Osteoblast (primary cell): ENCODE data around the gene SH3RF3. TPM values are rescaled to one million over a fixed set of nuclear protein-coding genes. Genes with fewer than 3 reads are reported as not detected.

Experiments
- DNase-seq: peaks from one replicate; pipeline ENCODE4 v3.0.0; 2011; ENCODE audit warnings: low spot score, mixed read lengths; ENCODE audit not compliant: insufficient read length; ENCODE audit errors: missing footprints
- H2AFZ ChIP-seq: 2 replicates; pipeline ENCODE4 v1.6.0; 2011; ENCODE audit warnings: mild to moderate bottlenecking, low read length
- H3K27ac ChIP-seq: 2 replicates; pipeline ENCODE4 v1.5.1; 2011; ENCODE audit warnings: mild to moderate bottlenecking, low read depth, low read length, moderate library complexity
- H3K27me3 ChIP-seq: 2 replicates; pipeline ENCODE4 v1.6.0; 2012; ENCODE audit warnings: mild to moderate bottlenecking, control low read depth, inconsistent platforms, low read length, moderate library complexity; ENCODE audit not compliant: insufficient read depth
- H3K36me3 ChIP-seq: 2 replicates; pipeline ENCODE4 v1.5.1; 2011; ENCODE audit warnings: mild to moderate bottlenecking, low read length, control low read depth, moderate library complexity; ENCODE audit not compliant: insufficient read depth
- H3K4me1 ChIP-seq: 2 replicates; pipeline ENCODE4 v1.5.1; 2011; ENCODE audit warnings: mild to moderate bottlenecking, low read length, control low read depth, moderate library complexity; ENCODE audit not compliant: insufficient read depth
- H3K4me2 ChIP-seq: 2 replicates; pipeline ENCODE4 v1.6.0; 2011; ENCODE audit warnings: mild to moderate bottlenecking, low read length; ENCODE audit not compliant: insufficient read depth
- H3K4me3 ChIP-seq: fragments of 200-600 bp; sonication (generic); 3 replicates; pipeline ENCODE4 v1.5.1; 2012; ENCODE audit warnings: mild to moderate bottlenecking, low read length, inconsistent platforms; ENCODE audit not compliant: insufficient read depth
- H3K79me2 ChIP-seq: 2 replicates; pipeline ENCODE4 v1.6.0; 2012; ENCODE audit warnings: mild to moderate bottlenecking, low read length, control low read depth, inconsistent platforms; ENCODE audit not compliant: insufficient read depth
- H3K9me3 ChIP-seq: 2 replicates; pipeline ENCODE4 v1.5.1; 2011; ENCODE audit warnings: low read depth, low read length, control low read depth
- H4K20me1 ChIP-seq: 2 replicates; pipeline ENCODE4 v1.6.0; 2012; ENCODE audit warnings: mild to moderate bottlenecking, low read length, control low read depth; ENCODE audit not compliant: insufficient read depth
- CTCF ChIP-seq: IDR thresholded peaks from 2 replicates; pipeline ENCODE4 v1.5.1; 2011; ENCODE audit warnings: mild to moderate bottlenecking, low read depth, low read length, moderate library complexity; ENCODE audit errors: extremely low read depth
- total RNA-seq: library from RNA; depleted of rRNA; stranded (reverse); fragments of >200 nt; gene quantifications from 2 replicates; pipeline ENCODE4 v1.2.3, GENCODE V29; 2012

Gene SH3RF3
- total RNA-seq, 1 donor = 14.8 TPM

GRCh38 chr2:109233643-109234042, 104.6 kb downstream of the SH3RF3 start:
- no peak overlapping the region for H3K27ac ChIP-seq
- peaks cover 51% of the 10 kb centered on the region for H4K20me1 ChIP-seq
- no peaks in the 10 kb centered on the region for H3K9me3 ChIP-seq
- no peak overlapping the region for H2AFZ ChIP-seq
- H3K4me2 ChIP-seq = no peak overlapping the region
- peaks cover 16% of the 10 kb centered on the region for H3K4me1 ChIP-seq
- H3K27me3 ChIP-seq = no peaks in the 10 kb centered on the region
- no peak for DNase-seq
- peaks cover 59% of the 10 kb centered on the region for H3K79me2 ChIP-seq
- H3K4me3 ChIP-seq = no peak overlapping the region
- TF ChIP-seq CTCF = no peak
- H3K36me3 ChIP-seq = no peaks in the 10 kb centered on the region

GRCh38 chr2:109234355-109234754, 105.3 kb downstream of the SH3RF3 start:
- TF ChIP-seq CTCF = no peak
- no peak overlapping the region for H3K4me3 ChIP-seq
- peaks cover 49% of the 10 kb centered on the region for H4K20me1 ChIP-seq
- peaks cover 54% of the 10 kb centered on the region for H3K79me2 ChIP-seq
- H3K4me2 ChIP-seq = no peak overlapping the region
- H3K4me1 ChIP-seq = peaks cover 23% of the 10 kb centered on the region
- no peaks in the 10 kb centered on the region for H3K36me3 ChIP-seq
- H3K27ac ChIP-seq = no peak overlapping the region
- H3K9me3 ChIP-seq = no peaks in the 10 kb centered on the region
- H2AFZ ChIP-seq = no peak overlapping the region
- H3K27me3 ChIP-seq = no peaks in the 10 kb centered on the region
- no peak for DNase-seq

GRCh38 chr2:109236147-109236546, 107.1 kb downstream of the SH3RF3 start:
- Histone ChIP-seq H3K4me1 (peaks cover 31% of the 10 kb centered on the region), H3K4me3 (no peak overlapping the region), H3K4me2 (no peak overlapping the region), H2AFZ (no peak overlapping the region), H3K27ac (no peak overlapping the region), H3K27me3 (no peaks in the 10 kb centered on the region), H3K79me2 (peaks cover 57% of the 10 kb centered on the region), H3K36me3 (no peaks in the 10 kb centered on the region), H3K9me3 (no peaks in the 10 kb centered on the region), H4K20me1 (peaks cover 38% of the 10 kb centered on the region)
- TF ChIP-seq CTCF = no peak
- DNase-seq = no peak

GRCh38 chr2:109237792-109238191, 108.8 kb downstream of the SH3RF3 start:
- Histone ChIP-seq H3K4me3 (no peak overlapping the region), H4K20me1 (peaks cover 24% of the 10 kb centered on the region), H3K27ac (no peak overlapping the region), H3K4me1 (peaks cover 45% of the 10 kb centered on the region), H3K36me3 (no peaks in the 10 kb centered on the region), H2AFZ (no peak overlapping the region), H3K9me3 (no peaks in the 10 kb centered on the region), H3K79me2 (peaks cover 52% of the 10 kb centered on the region), H3K4me2 (no peak overlapping the region), H3K27me3 (no peaks in the 10 kb centered on the region)
- DNase-seq = no peak
- TF ChIP-seq CTCF = no peak
